Measurements from ENCODE around the gene ABLIM2. TPM values are rescaled to one million over a fixed set of nuclear protein-coding genes. Genes with fewer than 3 reads are reported as not detected.
A peak's percentile ranks its signal among the peaks of the same experiment; 100 is the strongest.

The ABLIM2 gene
- total RNA-seq, 4 donors from 2014 or later = 9.2 to 24.0 (median 12.3) TPM

GRCh38 chr4:8047837-8048678 is 110.6 kb downstream of the ABLIM2 start:
- H3K4me1 ChIP-seq = peaks cover 21 to 23% of the 10 kb centered on the region in 2 donors
- H3K4me3 ChIP-seq (replicated peaks in 1 of 3) = no peak overlapping the region
- no peaks in the 10 kb centered on the region for H3K36me3 ChIP-seq
- DNase-seq = peak in 1 of 2 donors; percentile 16
- TF ChIP-seq POLR2A (IDR thresholded peaks at IDR 0.05) = no peak
- intact Hi-C loops (cut with DNase I) = no loop called here
- WGBS, 2 donors = 80 to 84% methylated on average over 15 to 18 of the region's 21 CpGs
- H3K27ac ChIP-seq = no peak overlapping the region
- H3K27me3 ChIP-seq = no peaks in the 10 kb centered on the region
- H3K9me3 ChIP-seq = no peaks in the 10 kb centered on the region

- 90 to 94% methylated on average over 13 to 15 of the region's 20 CpGs for WGBS, 2 donors
- Histone ChIP-seq H3K27me3 (no peaks in the 10 kb centered on the region), H3K36me3 (no peaks in the 10 kb centered on the region), H3K27ac (no peak overlapping the region), H3K4me1 (peaks cover 21 to 23% of the 10 kb centered on the region in 2 donors), H3K9me3 (no peaks in the 10 kb centered on the region), H3K4me3 (replicated peaks in 1 of 3) (no peak overlapping the region)
- TF ChIP-seq POLR2A (IDR thresholded peaks at IDR 0.05) = no peak
- TF ChIP-seq CTCF (IDR thresholded peaks at IDR 0.05) = no peak
- DNase-seq = no peak
- intact Hi-C loops (cut with DNase I) = no loop called here
Measured at GRCh38 chr4:8046925-8047541, 111.6 kb downstream of the ABLIM2 start.

GRCh38 chr4:8045909-8046308 is 112.7 kb downstream of the ABLIM2 start:
- H3K4me1 ChIP-seq = peaks cover 17 to 20% of the 10 kb centered on the region in 2 donors
- WGBS, 2 donors = 96% methylated on average over 7 of the region's 7 CpGs
- intact Hi-C loops (cut with DNase I) = no loop called here
- no peak for DNase-seq
- no peak overlapping the region for H3K4me3 ChIP-seq (replicated peaks in 1 of 3)
- no peak for TF ChIP-seq CTCF (IDR thresholded peaks at IDR 0.05)
- TF ChIP-seq POLR2A (IDR thresholded peaks at IDR 0.05) = no peak
- H3K9me3 ChIP-seq = no peaks in the 10 kb centered on the region
- H3K27me3 ChIP-seq = no peaks in the 10 kb centered on the region
- H3K36me3 ChIP-seq = no peaks in the 10 kb centered on the region
- H3K27ac ChIP-seq = no peak overlapping the region

- peaks cover 7 to 8% of the 10 kb centered on the region in 2 donors for H3K4me1 ChIP-seq
- no peaks in the 10 kb centered on the region for H3K9me3 ChIP-seq
- H3K36me3 ChIP-seq = no peaks in the 10 kb centered on the region
- 67 to 71% methylated on average over 15 of the region's 15 CpGs for WGBS, 2 donors
- intact Hi-C loops (cut with DNase I) = no loop called here
- H3K27me3 ChIP-seq = no peaks in the 10 kb centered on the region
- no peak overlapping the region for H3K4me3 ChIP-seq (replicated peaks in 1 of 3)
- TF ChIP-seq POLR2A (IDR thresholded peaks at IDR 0.05) = no peak
- no peak for TF ChIP-seq CTCF (IDR thresholded peaks at IDR 0.05)
- no peak for DNase-seq
- no peak overlapping the region for H3K27ac ChIP-seq
Measured at GRCh38 chr4:8044699-8045098, 113.9 kb downstream of the ABLIM2 start.

GRCh38 chr4:8044244-8044643 is 114.4 kb downstream of the ABLIM2 start:
- H3K27ac ChIP-seq = no peak overlapping the region
- no peak for TF ChIP-seq POLR2A (IDR thresholded peaks at IDR 0.05)
- TF ChIP-seq CTCF (IDR thresholded peaks at IDR 0.05) = no peak
- no peaks in the 10 kb centered on the region for H3K36me3 ChIP-seq
- 87 to 91% methylated on average over 7 of the region's 7 CpGs for WGBS, 2 donors
- H3K9me3 ChIP-seq = no peaks in the 10 kb centered on the region
- no peaks in the 10 kb centered on the region for H3K27me3 ChIP-seq
- intact Hi-C loops (cut with DNase I) = no loop called here
- H3K4me1 ChIP-seq = peaks cover 2 to 8% of the 10 kb centered on the region in 2 donors
- DNase-seq = no peak
- no peak overlapping the region for H3K4me3 ChIP-seq (replicated peaks in 1 of 3)
